Prostate gland (tissue), 2 donors: ENCODE measurements around the gene HOXA3. TPM values are rescaled to one million over a fixed set of nuclear protein-coding genes. Genes with fewer than 3 reads are reported as not detected.

Experiments used
- DNase-seq: peaks from one replicate; pipeline ENCODE4 v3.0.0-alpha.2; 2019; ENCODE audit warnings: low spot score
- H3K27ac ChIP-seq, 2 donors: fragments of 200-600 bp; sonication (generic); 2 replicates each; pipeline ENCODE4 v1.5.1; 2017 to 2019
- H3K27me3 ChIP-seq: fragments of 200-600 bp; sonication (generic); replicated peaks from 2 replicates; pipeline ENCODE4 v1.5.1; 2019; ENCODE audit not compliant: insufficient read depth
- H3K36me3 ChIP-seq, 2 donors: fragments of 200-600 bp; sonication (generic); 1 replicate in 1 of 2; 2 replicates in 1 of 2; pipeline versions ENCODE4 v1.5.1 to v1.8.1; 2017 to 2019
- H3K4me1 ChIP-seq: fragments of 200-600 bp; sonication (generic); replicated peaks from 2 replicates; pipeline ENCODE4 v1.5.1; 2019
- H3K4me3 ChIP-seq, 2 donors: fragments of 200-600 bp; sonication (generic); 2 replicates each; pipeline ENCODE4 v1.5.1; 2017 to 2019
- H3K9me3 ChIP-seq: fragments of 200-600 bp; sonication (generic); 2 replicates; pipeline ENCODE4 v1.5.1; 2017
- POLR2A ChIP-seq: fragments of 450-650 bp; IDR thresholded peaks from one replicate; pipeline ENCODE4 v1.6.1; 2016; ENCODE audit warnings: antibody characterized with exemption, mild to moderate bottlenecking
- POLR2AphosphoS5 ChIP-seq: sonication (generic); formaldehyde crosslinking; IDR thresholded peaks from one replicate; pipeline ENCODE4 v1.6.1; 2017; ENCODE audit warnings: antibody characterized with exemption
- WGBS: methylation state at CpG from one replicate; pipeline ENCODE4 v1.1.5; 2018; 5-methylcytosine and 5-hydroxymethylcytosine counted together
- intact Hi-C: fragments of 100-400 bp; cut with DNase I; formaldehyde crosslinking; loops from one replicate; pipeline ENCODE4 v1.14.2; 2022
- total RNA-seq, 2 donors: library from RNA; depleted of rRNA; stranded (reverse); fragments of >200 nt; gene quantifications; one replicate each; pipeline ENCODE4 v1.1.0, GENCODE V29; 2016
- TF ChIP-seq, protein P1 (sequence below), 4 experiments: fragments of 200-600 bp in 2 of 4; fragments of 450-650 bp in 2 of 4; sonication (generic) in 2 of 4; IDR thresholded peaks; 1 replicate in 3 of 4; 2 replicates in 1 of 4; pipeline ENCODE4 v1.5.1; 2016 to 2019; ENCODE audit warnings: antibody characterized with exemption in 4 of 4, mild to moderate bottlenecking in 2 of 4, moderate library complexity in 2 of 4

The HOXA3 gene
- total RNA-seq, 2 donors from 2014 or later = 2.8 to 3.1 TPM

DNA sequence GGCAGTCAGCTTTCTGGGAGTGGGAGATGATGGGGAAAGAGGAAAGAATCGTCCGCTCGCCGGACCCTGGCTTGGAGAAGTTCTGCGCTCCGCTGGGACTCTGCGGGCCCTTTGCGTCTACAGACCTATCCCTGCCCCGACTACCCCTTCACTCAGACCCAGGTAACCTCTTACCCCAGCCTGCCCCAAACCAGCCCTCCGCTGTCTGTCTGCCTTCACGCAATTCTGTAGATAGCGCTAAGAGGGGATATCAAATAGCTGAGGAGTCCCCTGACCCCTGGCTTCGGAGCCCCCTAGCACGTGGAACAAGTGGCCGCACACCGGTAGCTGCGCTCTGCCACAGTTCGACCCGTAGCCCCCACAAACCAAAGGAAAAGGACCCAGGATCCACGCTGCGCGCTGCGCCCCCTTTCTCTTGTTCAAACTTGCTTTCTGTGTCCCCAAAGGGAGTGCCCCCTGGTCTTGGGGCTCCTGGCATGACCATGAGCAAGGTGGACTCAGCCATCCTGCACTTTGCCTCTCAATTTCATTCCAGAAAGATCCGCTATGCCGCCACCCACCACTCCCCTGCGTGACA is 28.8 kb downstream of the HOXA3 start:
- intact Hi-C loops = no loop called here
- TF ChIP-seq, protein P1, sequence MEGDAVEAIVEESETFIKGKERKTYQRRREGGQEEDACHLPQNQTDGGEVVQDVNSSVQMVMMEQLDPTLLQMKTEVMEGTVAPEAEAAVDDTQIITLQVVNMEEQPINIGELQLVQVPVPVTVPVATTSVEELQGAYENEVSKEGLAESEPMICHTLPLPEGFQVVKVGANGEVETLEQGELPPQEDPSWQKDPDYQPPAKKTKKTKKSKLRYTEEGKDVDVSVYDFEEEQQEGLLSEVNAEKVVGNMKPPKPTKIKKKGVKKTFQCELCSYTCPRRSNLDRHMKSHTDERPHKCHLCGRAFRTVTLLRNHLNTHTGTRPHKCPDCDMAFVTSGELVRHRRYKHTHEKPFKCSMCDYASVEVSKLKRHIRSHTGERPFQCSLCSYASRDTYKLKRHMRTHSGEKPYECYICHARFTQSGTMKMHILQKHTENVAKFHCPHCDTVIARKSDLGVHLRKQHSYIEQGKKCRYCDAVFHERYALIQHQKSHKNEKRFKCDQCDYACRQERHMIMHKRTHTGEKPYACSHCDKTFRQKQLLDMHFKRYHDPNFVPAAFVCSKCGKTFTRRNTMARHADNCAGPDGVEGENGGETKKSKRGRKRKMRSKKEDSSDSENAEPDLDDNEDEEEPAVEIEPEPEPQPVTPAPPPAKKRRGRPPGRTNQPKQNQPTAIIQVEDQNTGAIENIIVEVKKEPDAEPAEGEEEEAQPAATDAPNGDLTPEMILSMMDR (IDR thresholded peaks at IDR 0.05) = no peak
- TF ChIP-seq POLR2A (no peak), POLR2AphosphoS5 (no peak)
- Histone ChIP-seq H3K27me3 (no peaks in the 10 kb centered on the region), H3K4me1 (no peaks in the 10 kb centered on the region), H3K9me3 (no peaks in the 10 kb centered on the region), H3K4me3 (no peak overlapping the region), H3K36me3 (no peaks in the 10 kb centered on the region), H3K27ac (no peak overlapping the region)
- 89% methylated on average over 26 of the region's 26 CpGs for WGBS
- no peak for DNase-seq

DNA sequence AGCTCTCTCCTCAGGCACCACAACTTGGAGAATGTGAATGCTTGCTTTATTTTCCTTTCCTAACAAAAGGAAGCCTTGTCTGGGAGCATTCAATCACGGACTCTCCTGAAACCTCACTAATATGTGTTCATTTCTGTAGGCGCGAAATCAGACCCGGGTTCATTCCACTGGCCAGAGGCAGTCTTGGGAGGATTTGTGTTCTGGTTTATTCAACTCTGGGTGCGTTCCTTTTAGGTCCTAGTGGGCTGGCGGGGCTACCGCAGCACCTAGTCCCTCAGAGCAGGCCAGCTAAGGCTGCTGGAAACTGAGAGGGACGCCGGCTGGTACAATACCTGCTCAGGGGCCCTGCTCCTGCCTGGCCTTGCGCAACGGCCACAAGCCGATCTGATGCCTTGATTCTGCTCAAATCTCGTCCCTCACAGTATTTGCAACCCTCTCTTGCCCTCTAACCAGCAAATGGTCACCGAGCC is 29.3 kb downstream of the HOXA3 start:
- Histone ChIP-seq H3K27me3 (no peaks in the 10 kb centered on the region), H3K4me3 (no peak overlapping the region), H3K4me1 (no peaks in the 10 kb centered on the region), H3K27ac (no peak overlapping the region), H3K36me3 (no peaks in the 10 kb centered on the region), H3K9me3 (no peaks in the 10 kb centered on the region)
- 87% methylated on average over 14 of the region's 14 CpGs for WGBS
- TF ChIP-seq, protein P1 (IDR thresholded peaks at IDR 0.05) = no peak
- TF ChIP-seq POLR2AphosphoS5 (no peak), POLR2A (no peak)
- DNase-seq = no peak
- intact Hi-C loops = no loop called here

DNA sequence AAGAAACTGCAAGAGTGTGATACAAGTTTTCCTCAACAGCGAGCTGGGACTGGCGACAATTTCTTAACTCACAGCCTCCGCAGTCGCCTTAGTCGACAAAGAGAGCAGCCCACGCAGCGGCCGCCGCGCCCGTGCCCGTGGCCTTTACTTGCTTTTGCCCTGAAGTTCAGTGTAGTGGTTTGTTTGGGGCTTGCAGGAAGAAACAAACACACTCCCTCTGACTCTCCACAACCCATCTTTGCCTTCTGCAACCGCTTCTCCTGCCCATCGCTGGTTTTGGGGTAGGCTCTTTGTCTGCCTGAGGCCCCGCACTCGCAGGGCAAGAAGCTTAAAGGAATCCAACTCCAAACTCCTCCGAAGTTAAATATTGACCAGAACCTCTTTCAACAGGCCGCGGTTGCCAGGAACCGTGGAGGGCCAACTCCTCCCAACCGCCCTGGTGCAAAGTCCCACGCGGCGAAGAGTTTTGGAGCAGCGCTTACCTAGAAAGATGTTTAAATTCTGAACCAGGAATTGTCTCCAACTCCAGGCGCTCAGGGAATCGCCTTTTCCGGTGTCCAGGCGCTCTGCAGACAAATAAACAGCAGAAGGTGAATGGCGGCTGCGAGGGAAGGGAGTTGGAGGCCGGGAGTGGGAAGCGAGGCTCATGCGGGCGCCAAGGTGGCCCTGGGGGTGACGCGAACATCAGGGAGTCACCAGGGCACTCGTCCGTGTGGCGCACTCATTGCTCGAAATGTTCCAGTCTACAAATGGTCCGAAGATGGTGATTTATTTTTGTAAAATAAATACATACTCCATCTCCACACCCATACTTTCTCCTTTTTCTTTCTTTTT is 30.1 kb downstream of the HOXA3 start:
- TF ChIP-seq POLR2A (no peak), POLR2AphosphoS5 (no peak)
- TF ChIP-seq, protein P1 (IDR thresholded peaks at IDR 0.05) = no peak
- H3K27me3 ChIP-seq = no peaks in the 10 kb centered on the region
- no peak overlapping the region for H3K4me3 ChIP-seq
- H3K9me3 ChIP-seq = no peaks in the 10 kb centered on the region
- DNase-seq = no peak
- H3K27ac ChIP-seq = no peak overlapping the region
- 78% methylated on average over 42 of the region's 42 CpGs for WGBS
- intact Hi-C loops = no loop called here
- no peaks in the 10 kb centered on the region for H3K36me3 ChIP-seq
- H3K4me1 ChIP-seq = no peaks in the 10 kb centered on the region

- Histone ChIP-seq H3K4me3 (no peak overlapping the region), H3K27ac (no peak overlapping the region), H3K27me3 (no peaks in the 10 kb centered on the region), H3K4me1 (no peaks in the 10 kb centered on the region), H3K9me3 (no peaks in the 10 kb centered on the region), H3K36me3 (no peaks in the 10 kb centered on the region)
- intact Hi-C loops = no loop called here
- no peak for DNase-seq
- TF ChIP-seq, protein P1 (IDR thresholded peaks at IDR 0.05) = no peak
- no peak for TF ChIP-seq POLR2AphosphoS5
- TF ChIP-seq POLR2A = no peak
- WGBS = 82% methylated on average over 7 of the region's 7 CpGs
These were observed 30.7 kb downstream of the HOXA3 start for GRCh38 chr7:27121684-27122076.
